DOHH2 (cell line): ENCODE data around the gene TPH2.

ENCODE experiments used
- CTCF ChIP-seq: fragments of 200-600 bp; sonication (generic); IDR thresholded peaks from one replicate; pipeline ENCODE4 v1.5.1; 2014; ENCODE audit warnings: antibody characterized with exemption, mild to moderate bottlenecking, low read depth, low read length; ENCODE audit not compliant: poor library complexity, severe bottlenecking
- EZH2phosphoT487 ChIP-seq: fragments of 200-600 bp; sonication (generic); IDR thresholded peaks from 2 replicates; pipeline ENCODE4 v1.6.1; 2017; ENCODE audit warnings: borderline replicate concordance, mild to moderate bottlenecking, antibody characterized with exemption, low read length, moderate library complexity, mixed read lengths

GRCh38 chr12:72075891-72076557 is 137.4 kb downstream of the TPH2 start:
- no peak for TF ChIP-seq CTCF
- TF ChIP-seq EZH2phosphoT487 = no peak
